Right lobe of liver (tissue), 6 donors: ENCODE measurements around the gene CPTP. TPM values are rescaled to one million over a fixed set of nuclear protein-coding genes. Genes with fewer than 3 reads are reported as not detected.

Experiments used
- ATAC-seq, 4 donors: fragments of 200-7000 bp; cut with Tn5 transposase; one replicate each; pipeline ENCODE4 v1.9.1; 2020; ENCODE audit warnings: mild to moderate bottlenecking in 4 of 4, moderate library complexity in 4 of 4
- DNase-seq, 3 donors: peaks; one replicate each; pipeline ENCODE4 v3.0.0-alpha.2; 2020
- H3K27ac ChIP-seq, 3 donors: fragments of 200-600 bp; one replicate each; pipeline ENCODE4 v1.8.0; 2022
- H3K27me3 ChIP-seq, 2 donors: fragments of 200-600 bp; one replicate each; pipeline ENCODE4 v1.8.0; 2022
- H3K36me3 ChIP-seq, 4 donors: fragments of 200-600 bp; sonication (generic) in 1 of 4; one replicate each; pipeline versions ENCODE4 v1.5.1 to v1.8.0; 2017 to 2022; ENCODE audit warnings: control low read depth in 1 of 4
- H3K4me1 ChIP-seq, 4 donors: fragments of 200-600 bp; sonication (generic) in 1 of 4; one replicate each; pipeline versions ENCODE4 v1.5.1 to v1.8.0; 2017 to 2022; ENCODE audit warnings: control low read depth in 1 of 4
- H3K4me3 ChIP-seq, 3 donors: fragments of 200-600 bp; one replicate each; pipeline ENCODE4 v1.8.0; 2022
- H3K9me3 ChIP-seq, 4 donors: fragments of 200-600 bp; sonication (generic) in 1 of 4; one replicate each; pipeline versions ENCODE4 v1.5.1 to v1.8.0; 2017 to 2022; ENCODE audit warnings: control low read depth in 1 of 4
- POLR2A ChIP-seq: fragments of 450-650 bp; IDR thresholded peaks from one replicate; pipeline ENCODE4 v1.6.1; 2017; ENCODE audit warnings: antibody characterized with exemption, mild to moderate bottlenecking
- WGBS: methylation state at CpG from one replicate; pipeline ENCODE4 v1.1.6; 2018; ENCODE audit warnings: low coverage, low lambda C conversion rate; ENCODE audit not compliant: insufficient coverage; ENCODE audit errors: missing lambda C conversion rate; 5-methylcytosine and 5-hydroxymethylcytosine counted together
- intact Hi-C, 2 donors: fragments of 100-400 bp; cut with DNase I; formaldehyde crosslinking; loops; one replicate each; pipeline versions ENCODE4 v1.11.2 to v1.14.1; 2022
- total RNA-seq, 6 experiments: library from RNA; depleted of rRNA in 2 of 6; stranded (reverse); fragments of >200 nt in 2 of 6; fragmentation: NEBNext Ultra II Directional in 3 of 6; extraction: Animal tissue kit (Norgen Biotek cat#: 25700) in 3 of 6; gene quantifications; one replicate each; pipeline versions ENCODE4 v1.1.0 to v1.2.4, GENCODE V29; 2016 to 2023
- TF ChIP-seq, protein P1 (sequence below), 4 donors: fragments of 200-600 bp in 3 of 4; fragments of 450-650 bp in 1 of 4; IDR thresholded peaks; one replicate each; pipeline versions ENCODE4 v1.5.1 to v1.8.0; 2016 to 2022; ENCODE audit warnings: antibody characterized with exemption in 4 of 4, mild to moderate bottlenecking in 2 of 4
- donor health status: DM: no; HTN: yes; CAD: no.
- donor health status: DM: no; HTN: no; CAD: no.
- donor health status: DM: no; HTN: no; CAD: no.
- donor health status: DM: no; HTN: yes; CAD: no.
- donor health status: DM: no; HTN: yes; CAD: no.

CPTP gene
- total RNA-seq, 6 experiments from 2014 or later = 26.9 to 57.7 (median 33.1) TPM

DNA sequence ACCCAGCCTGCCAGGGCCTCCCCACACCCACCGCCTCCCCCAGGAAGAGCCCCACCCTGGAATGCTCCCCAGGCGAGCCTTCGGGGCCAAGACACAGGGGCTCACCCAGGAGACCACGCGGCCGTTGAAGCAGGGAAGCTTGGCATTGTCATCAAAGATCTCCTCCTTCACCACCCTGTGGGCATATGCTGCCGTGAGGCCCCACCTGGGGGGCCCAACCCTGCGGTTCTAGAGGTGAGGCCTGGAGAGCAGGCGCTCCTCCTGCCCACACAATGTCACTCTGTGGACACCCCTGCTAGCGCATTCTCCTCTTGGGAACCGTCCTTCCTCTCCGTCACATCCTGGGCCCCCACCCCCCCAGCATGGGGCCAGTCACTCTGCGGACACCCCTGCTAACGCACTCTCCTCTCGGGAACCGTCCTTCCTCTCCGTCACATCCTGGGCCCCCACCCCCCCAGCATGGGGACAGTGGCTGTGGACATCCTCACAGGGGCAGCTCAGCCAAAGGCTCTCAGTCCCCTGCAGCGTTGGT lies 18.0 kb downstream of the CPTP start:
- H3K27ac ChIP-seq = no peak overlapping the region
- intact Hi-C loops = no loop called here
- H3K4me1 ChIP-seq = peaks cover 0 to 46% (median 24%) of the 10 kb centered on the region in 4 donors
- DNase-seq (no peak), ATAC-seq (no peak)
- no peaks in the 10 kb centered on the region for H3K27me3 ChIP-seq
- H3K36me3 ChIP-seq = peaks cover 0 to 18% (median 2%) of the 10 kb centered on the region in 4 donors
- H3K9me3 ChIP-seq = no peaks in the 10 kb centered on the region
- WGBS = 93% methylated on average over 3 of the region's 18 CpGs
- H3K4me3 ChIP-seq = no peak overlapping the region
- TF ChIP-seq, protein P1, sequence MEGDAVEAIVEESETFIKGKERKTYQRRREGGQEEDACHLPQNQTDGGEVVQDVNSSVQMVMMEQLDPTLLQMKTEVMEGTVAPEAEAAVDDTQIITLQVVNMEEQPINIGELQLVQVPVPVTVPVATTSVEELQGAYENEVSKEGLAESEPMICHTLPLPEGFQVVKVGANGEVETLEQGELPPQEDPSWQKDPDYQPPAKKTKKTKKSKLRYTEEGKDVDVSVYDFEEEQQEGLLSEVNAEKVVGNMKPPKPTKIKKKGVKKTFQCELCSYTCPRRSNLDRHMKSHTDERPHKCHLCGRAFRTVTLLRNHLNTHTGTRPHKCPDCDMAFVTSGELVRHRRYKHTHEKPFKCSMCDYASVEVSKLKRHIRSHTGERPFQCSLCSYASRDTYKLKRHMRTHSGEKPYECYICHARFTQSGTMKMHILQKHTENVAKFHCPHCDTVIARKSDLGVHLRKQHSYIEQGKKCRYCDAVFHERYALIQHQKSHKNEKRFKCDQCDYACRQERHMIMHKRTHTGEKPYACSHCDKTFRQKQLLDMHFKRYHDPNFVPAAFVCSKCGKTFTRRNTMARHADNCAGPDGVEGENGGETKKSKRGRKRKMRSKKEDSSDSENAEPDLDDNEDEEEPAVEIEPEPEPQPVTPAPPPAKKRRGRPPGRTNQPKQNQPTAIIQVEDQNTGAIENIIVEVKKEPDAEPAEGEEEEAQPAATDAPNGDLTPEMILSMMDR (IDR thresholded peaks at IDR 0.05) = no peak
- TF ChIP-seq POLR2A = no peak

- no peaks in the 10 kb centered on the region for H3K9me3 ChIP-seq
- peak; percentile 68 to 91 (median 91) for DNase-seq
- peak; percentile 52 to 75 (median 61) for ATAC-seq
- no peak for TF ChIP-seq POLR2A
- TF ChIP-seq, protein P1 (IDR thresholded peaks at IDR 0.05) = no peak
- intact Hi-C loops = no loop called here
- no peaks in the 10 kb centered on the region for H3K27me3 ChIP-seq
- H3K4me3 ChIP-seq = peak overlapping the region in 2 of 3 donors; percentile 2 to 20
- peak overlapping the region in 2 of 3 donors; percentile 49 to 52 for H3K27ac ChIP-seq
- peaks cover 0 to 47% (median 25%) of the 10 kb centered on the region in 4 donors for H3K4me1 ChIP-seq
- WGBS = no CpG with 5 or more reads among the region's 24 CpGs
- peaks cover 0 to 9% (median under 1%) of the 10 kb centered on the region in 4 donors for H3K36me3 ChIP-seq
These were observed 19.3 kb downstream of the CPTP start for GRCh38 chr1:1343811-1344421.

DNA sequence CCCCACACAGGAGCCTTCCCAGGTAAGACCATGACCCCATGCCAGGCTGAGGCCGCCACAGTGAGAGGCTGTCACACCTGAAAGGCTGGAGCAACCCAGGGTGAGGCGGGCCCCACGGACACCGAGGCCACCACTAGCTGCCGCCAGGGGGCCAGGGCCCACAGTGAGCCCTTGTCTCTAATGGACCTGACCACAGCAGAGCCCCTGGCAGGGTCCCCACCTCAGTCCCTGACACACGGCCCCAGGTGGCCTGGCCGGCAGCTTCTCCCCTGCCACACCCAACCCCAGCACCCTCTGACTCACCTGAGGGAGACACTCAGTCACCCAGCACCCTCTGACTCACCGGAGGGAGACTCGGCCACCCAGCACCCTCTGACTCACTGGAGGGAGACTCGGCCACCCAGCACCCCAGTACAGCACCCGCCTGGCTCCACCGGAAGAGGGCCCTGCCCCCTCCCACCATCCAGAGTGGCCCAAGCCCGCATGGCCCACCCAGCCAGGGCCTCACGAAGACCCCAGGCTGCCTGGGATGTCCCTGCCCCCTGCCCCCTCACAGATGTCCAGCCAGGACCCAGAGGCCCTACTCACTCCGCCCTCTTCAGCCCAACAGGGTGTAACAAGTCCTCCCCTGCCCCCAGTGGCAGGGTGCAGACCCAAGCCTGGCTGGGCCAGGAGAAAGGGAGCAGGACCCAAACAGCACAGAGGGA lies 20.2 kb downstream of the CPTP start:
- Histone ChIP-seq H3K4me3 (peak overlapping the region in 1 of 3 donors; percentile 20), H3K4me1 (peaks cover 0 to 47% (median 25%) of the 10 kb centered on the region in 4 donors), H3K27ac (peak overlapping the region in 2 of 3 donors; percentile 49 to 52), H3K9me3 (no peaks in the 10 kb centered on the region), H3K27me3 (no peaks in the 10 kb centered on the region), H3K36me3 (peaks cover 0 to 3% (median under 1%) of the 10 kb centered on the region in 4 donors)
- WGBS = 51% methylated on average over 3 of the region's 15 CpGs
- TF ChIP-seq, protein P1 (IDR thresholded peaks at IDR 0.05) = peak; percentile 17 to 35 (median 32)
- TF ChIP-seq POLR2A = no peak
- peak in 3 of 4 donors; percentile 0 to 31 (median 29) for ATAC-seq
- no peak for DNase-seq
- intact Hi-C loops = no loop called here

DNA sequence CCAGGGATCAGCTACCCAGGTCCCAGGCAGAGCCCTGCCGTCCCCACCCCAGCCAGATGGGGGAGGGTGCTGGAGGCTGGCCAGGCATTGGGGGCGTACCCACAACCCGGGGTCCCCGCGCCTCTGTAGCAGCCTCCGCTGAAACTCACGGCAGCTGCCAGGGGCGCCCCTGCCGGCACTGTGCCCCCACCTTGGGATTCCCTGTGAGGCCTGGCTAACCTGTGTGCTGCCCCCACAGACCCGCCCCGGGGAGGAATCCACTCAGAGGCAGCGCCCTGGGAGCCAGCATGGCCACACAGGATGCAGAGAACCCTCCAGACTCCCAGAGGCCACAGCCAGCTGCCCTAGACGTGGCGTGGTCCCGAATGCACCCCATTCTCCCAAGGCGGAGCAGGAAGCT lies 20.8 kb downstream of the CPTP start:
- intact Hi-C loops = no loop called here
- no peak for DNase-seq
- ATAC-seq = no peak
- Histone ChIP-seq H3K36me3 (peaks cover 0 to 3% (median under 1%) of the 10 kb centered on the region in 4 donors), H3K9me3 (no peaks in the 10 kb centered on the region), H3K4me3 (no peak overlapping the region), H3K27me3 (no peaks in the 10 kb centered on the region), H3K27ac (no peak overlapping the region), H3K4me1 (peaks cover 0 to 47% (median 25%) of the 10 kb centered on the region in 4 donors)
- TF ChIP-seq POLR2A = no peak
- WGBS = 70% methylated on average over 2 of the region's 16 CpGs
